IMR-90 (cell line): ENCODE measurements around the gene COG7.

Experiments used
- BHLHE40 ChIP-seq: fragments of 150-350 bp; IDR thresholded peaks from 2 replicates; pipeline ENCODE4 v1.6.1; 2016; ENCODE audit warnings: mild to moderate bottlenecking, low read depth, low read length
- CEBPB ChIP-seq: IDR thresholded peaks from 2 replicates; pipeline ENCODE4 v1.6.1; 2012; ENCODE audit warnings: low read depth, low read length, improper control_type of control experiment
- CHD1 ChIP-seq: IDR thresholded peaks from 2 replicates; pipeline ENCODE4 v1.6.1; 2012; ENCODE audit warnings: low read depth, low read length, improper control_type of control experiment
- CTCF ChIP-seq: conservative IDR thresholded peaks from 2 replicates; pipeline ENCODE4 v1.5.1; 2012; ENCODE audit warnings: mild to moderate bottlenecking, low read depth, low read length, improper control_type of control experiment
- ELK1 ChIP-seq: fragments of 150-350 bp; IDR thresholded peaks from 2 replicates; pipeline ENCODE4 v1.6.1; 2016; ENCODE audit warnings: low read depth, mild to moderate bottlenecking, low read length, moderate library complexity, borderline replicate concordance
- FOS ChIP-seq: fragments of 150-350 bp; IDR thresholded peaks from 2 replicates; pipeline ENCODE4 v1.6.1; 2016; ENCODE audit warnings: low read depth, low read length
- MAFK ChIP-seq: IDR thresholded peaks from 2 replicates; pipeline ENCODE4 v1.6.1; 2012; ENCODE audit warnings: low read depth, low read length, improper control_type of control experiment
- MAZ ChIP-seq: IDR thresholded peaks from 2 replicates; pipeline ENCODE4 v1.6.1; 2012; ENCODE audit warnings: low read depth, mild to moderate bottlenecking, low read length, improper control_type of control experiment, moderate library complexity, borderline replicate concordance
- NFE2L2 ChIP-seq: fragments of 150-350 bp; IDR thresholded peaks from 2 replicates; pipeline ENCODE4 v1.6.1; 2016; ENCODE audit warnings: low read depth, mild to moderate bottlenecking, low read length
- POLR2A ChIP-seq: IDR thresholded peaks from 2 replicates; pipeline ENCODE4 v1.6.1; 2012; ENCODE audit warnings: mild to moderate bottlenecking, low read depth, low read length
- RAD21 ChIP-seq: IDR thresholded peaks from 2 replicates; pipeline ENCODE4 v1.6.1; 2012; ENCODE audit warnings: low read length, improper control_type of control experiment
- RCOR1 ChIP-seq: IDR thresholded peaks from 2 replicates; pipeline ENCODE4 v1.6.1; 2012; ENCODE audit warnings: mild to moderate bottlenecking, low read length, improper control_type of control experiment; ENCODE audit not compliant: insufficient replicate concordance
- RFX5 ChIP-seq: IDR thresholded peaks from 2 replicates; pipeline ENCODE4 v1.8.0; 2012; ENCODE audit warnings: low read depth, mild to moderate bottlenecking, low read length, moderate library complexity
- SMC3 ChIP-seq: fragments of 150-350 bp; IDR thresholded peaks from 2 replicates; pipeline ENCODE4 v1.6.1; 2016; ENCODE audit warnings: low read depth, mild to moderate bottlenecking, antibody characterized with exemption, low read length, moderate library complexity

GRCh38 chr16:23424292-23424958, 28.6 kb downstream of the COG7 start:
- TF ChIP-seq MAZ = no peak
- no peak for TF ChIP-seq CTCF
- no peak for TF ChIP-seq BHLHE40
- TF ChIP-seq POLR2A = no peak
- TF ChIP-seq RAD21 = no peak
- no peak for TF ChIP-seq SMC3
- TF ChIP-seq FOS = no peak
- no peak for TF ChIP-seq MAFK
- TF ChIP-seq CEBPB = no peak
- no peak for TF ChIP-seq RCOR1
- no peak for TF ChIP-seq CHD1
- no peak for TF ChIP-seq ELK1
- TF ChIP-seq NFE2L2 = no peak
- no peak for TF ChIP-seq RFX5
